ENCODE results near the gene CENPE.

Gene CENPE

DNA sequence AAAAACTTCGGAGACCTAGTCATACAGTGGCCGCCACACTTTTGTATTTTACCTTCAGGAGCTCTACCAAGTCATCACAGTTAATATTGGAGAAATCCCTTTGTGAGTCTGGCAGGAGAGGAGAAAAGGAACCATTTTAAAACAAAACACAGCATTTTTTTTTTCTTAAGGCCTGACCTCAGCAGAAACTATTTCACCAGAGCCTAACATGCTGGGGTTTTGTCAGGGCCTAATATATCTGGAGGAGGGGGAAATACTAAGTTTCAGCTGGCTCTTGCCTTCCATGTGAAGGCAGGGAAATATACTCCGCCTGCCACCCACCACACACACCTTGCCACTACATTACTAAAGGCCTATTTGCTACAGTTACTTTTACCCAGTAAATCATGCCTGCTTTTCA lies 72.0 kb downstream of the CENPE start:
- no peak for DNase-seq

DNA sequence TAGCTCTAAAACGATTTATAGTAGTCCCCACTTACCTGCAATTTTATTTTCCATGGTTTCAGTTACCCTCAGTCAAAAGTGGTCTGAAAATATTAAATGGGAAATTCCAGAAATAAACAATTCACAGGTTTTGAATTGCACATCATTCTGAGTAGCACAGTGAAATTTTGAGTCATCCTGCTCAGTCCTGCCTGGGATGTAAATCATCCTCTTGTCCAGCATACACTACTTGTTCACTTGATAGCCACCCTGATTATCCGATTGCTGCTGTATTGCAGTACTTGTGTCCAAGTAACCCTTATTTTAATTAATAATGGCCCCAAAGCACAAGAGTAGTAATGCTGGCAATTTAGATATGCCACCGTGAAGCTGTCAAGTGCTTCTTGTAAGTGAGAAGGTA lies 75.0 kb downstream of the CENPE start:
- DNase-seq = no peak

DNA sequence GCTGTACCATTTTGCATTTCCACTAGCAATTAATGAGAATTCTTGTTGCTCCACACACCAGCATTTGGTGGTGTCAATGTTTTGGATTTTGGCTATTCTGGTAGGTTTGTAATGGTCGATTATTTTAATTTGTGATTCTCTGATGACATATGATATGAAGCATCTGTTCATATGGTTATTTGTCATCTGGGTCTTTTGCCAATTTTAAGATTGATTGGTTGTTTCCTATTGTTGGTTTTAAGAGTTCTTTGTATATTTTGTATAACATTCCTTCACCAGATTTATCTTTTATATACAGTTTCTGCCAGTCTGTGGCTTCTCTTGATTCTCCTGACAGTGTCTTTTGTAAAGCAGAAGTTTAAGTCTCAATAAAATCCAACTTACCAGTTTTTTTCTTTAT lies 80.0 kb downstream of the CENPE start:
- DNase-seq = no peak

DNA sequence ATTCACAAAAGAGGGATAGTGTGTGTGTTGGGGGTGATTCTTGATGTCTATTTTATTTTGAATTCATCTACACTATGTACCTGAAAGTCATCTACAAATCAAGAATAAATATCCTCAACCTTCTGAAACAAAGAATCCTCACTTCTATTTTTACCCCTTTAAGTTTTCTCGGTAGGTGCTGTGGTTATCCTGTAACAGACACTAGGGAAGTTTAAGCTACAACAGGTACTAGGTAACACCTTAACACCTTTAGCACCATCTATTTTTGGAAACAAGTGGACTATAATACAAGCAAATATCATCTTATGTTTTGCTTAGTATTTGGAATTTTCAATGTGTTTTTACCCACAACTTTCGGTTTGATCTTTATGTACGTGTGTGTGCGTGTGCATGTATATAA lies 86.5 kb downstream of the CENPE start:
- no peak for DNase-seq

DNA sequence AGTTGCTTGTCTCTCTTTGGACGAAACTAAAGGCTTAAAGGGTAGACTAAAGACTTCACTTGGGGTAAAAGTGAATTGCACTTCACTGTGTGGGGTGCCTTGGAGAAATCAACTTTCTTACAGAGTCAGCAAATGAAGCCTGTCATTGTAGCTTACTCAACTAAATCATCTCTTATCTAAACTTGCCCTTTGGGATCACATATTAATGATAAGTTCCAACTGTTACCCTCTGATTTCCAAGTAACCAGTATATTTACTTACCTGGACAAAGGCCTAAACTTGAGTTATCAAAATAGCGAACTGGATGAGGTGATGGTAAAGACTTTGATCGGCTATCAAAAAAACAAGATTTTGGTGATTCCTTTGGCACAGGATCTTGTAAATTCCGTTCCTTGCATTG lies 89.6 kb downstream of the CENPE start:
- DNase-seq = no peak

DNA sequence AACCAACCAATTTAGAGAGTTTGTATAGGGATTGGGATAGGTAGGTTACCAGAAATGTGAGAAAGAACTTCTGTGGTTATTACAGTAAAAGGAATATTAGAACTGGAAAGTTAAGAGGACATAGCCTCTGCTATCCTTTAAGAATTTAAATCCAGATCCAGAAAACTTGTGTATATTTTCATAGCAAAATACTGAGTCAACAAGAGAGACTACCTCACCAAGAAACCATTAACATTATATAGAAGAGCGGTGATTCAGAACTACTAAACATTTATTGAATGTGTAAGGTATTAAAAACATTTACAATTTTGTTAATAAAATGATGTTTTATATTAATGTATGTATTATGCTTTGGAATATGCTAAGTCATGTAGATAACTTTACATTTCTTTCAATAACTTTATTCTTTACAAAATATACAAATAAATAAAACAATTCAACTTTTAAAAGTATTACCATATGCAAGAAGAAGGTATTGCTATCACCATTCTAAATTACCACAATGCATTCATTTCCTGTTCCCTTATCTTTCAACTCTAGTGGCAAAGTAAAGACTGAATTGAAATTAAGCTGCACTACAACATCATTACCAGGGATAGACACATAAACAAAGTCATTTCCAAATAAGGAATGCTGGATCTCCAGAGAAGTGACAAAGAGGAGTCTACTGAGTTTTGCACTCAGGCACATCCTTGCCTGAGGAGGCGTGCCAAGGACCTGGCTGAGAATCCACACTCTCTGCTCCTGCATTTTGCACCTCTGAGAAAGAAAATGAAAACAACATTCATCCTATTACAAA lies 92.4 kb downstream of the CENPE start:
- no peak for DNase-seq

DNA sequence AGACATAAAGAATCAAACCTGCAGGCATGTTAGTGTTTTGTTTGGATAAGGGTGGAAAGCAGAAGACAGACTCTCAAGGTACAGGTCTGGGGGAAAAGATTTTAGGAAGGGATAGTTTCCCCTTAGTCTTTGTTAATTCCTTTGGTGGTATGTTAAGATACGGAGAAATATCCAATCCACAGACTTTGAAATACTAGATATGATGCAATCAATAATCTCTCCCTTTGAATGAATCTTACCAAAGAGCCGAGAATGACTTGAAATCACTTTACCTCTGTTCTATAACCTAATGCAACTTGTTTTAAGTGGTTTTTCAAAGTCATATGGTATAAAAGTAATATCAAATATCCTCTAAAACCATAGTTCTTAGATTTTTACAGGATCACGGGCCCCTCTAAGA lies 93.3 kb downstream of the CENPE start:
- DNase-seq = no peak

DNA sequence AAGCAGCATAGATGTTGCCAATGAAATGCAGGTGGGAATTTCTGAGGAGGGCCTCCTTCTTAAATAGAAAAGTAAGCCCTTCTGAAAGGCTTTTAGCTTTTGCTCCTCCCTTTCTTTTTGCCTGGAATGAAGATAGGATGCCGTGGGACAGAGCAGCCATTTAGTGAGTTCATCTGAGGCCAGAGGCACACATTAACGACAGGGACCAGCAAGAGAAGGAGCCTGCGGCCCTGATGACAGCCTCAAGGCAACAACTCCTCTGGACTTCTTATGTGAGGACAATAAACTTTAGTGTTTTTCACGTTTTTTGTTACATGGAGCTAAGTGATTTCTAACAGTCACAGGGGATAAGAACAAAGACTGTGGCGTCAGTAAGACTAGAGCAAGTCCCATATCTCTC lies 97.5 kb downstream of the CENPE start:
- DNase-seq = no peak

DNA sequence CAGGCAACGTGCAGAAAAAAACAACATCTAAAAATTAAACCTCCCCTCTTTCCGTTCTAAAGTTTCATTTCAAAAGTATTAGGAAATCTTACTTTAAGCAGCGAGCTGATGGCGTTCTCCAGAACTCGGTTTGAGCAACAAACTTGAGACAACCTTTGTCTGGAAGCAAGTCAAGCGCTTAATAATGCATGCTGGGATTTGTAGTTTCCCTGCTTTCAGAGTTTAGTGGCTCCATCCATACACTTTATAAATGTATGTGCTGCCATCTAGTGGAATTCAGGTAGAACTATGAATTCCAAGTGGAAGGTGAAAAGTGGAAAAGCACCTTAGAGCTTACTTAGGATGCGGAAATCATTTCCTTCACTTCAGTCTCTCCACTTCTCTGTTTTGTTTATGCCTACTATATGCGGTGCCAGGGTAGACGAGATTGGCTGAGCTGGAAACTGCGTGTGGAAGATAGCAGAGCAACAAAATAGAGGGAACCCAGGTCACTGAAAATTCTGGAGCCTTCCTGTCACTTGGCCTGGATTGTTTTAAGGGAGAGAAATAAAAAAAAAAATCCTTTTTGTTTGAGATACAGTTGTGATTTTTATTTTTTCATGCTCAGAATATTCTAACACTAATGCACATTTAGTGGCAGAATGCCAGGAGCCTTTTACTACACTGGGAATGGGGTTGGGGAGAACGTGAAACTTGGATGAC lies 98.3 kb downstream of the CENPE start, which contains the start of gene BDH2:
Gene BDH2, minus strand, starts transcription at position 144 of the 702 bp plus-strand sequence. CDS start 3,580 bp downstream, outside the sequence.
- peak in 26 of 56 donors; percentile 1 to 79 (median 22) for DNase-seq

DNA sequence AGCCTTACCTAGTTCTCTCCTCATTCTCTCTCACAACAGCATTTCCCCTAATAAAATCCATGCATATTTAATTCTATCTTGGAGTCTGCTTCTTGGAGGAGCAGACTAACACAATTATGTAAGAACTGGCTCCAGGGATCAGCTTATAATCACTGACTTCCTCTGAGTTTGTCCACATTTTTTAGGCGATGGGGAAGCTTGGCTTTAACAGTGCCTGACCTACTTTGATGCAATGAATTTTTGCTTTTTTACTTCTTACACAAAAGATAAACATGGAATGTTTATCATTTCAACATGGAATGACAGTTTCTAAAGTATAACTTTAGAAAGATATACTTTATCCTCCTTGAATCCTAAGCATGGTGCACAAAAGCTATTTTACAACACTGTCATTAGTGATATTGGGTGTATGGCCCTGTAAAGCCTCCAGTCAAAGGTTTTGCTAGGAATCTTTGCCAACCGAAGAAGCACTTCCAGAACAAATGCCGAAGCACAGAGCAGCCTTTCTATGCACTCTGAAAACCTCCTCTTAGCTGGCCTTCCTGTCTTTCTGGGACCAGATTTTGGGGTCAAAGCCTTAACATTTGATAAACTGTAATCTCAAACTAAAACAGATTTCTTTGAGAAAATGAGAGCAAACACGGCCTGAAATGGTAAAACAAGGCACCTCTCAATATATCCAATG lies 99.2 kb downstream of the CENPE start:
- peak in 1 of 56 donors; percentile 11 for DNase-seq

DNA sequence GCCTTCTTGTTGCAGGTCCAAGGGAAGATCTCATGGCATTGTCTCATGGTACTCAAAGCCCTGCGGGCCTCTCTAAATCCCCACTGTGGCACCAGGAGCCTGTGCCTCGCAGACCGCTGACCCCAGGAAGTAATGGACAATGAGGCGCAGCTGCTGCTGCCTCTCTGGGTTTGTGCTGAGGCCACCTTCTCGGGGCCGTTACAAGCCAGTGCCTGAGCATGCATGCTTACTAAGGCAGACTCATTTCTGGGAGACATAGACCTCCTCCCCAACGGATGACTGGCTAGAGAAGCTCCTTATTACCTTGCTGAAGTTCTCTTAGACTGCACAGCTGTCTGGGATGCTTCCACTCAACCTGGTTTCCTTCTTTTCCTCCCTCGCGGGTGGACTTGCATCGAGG lies 99.8 kb downstream of the CENPE start:
- DNase-seq = peak in 2 of 56 donors; percentile 9 to 13

DNA sequence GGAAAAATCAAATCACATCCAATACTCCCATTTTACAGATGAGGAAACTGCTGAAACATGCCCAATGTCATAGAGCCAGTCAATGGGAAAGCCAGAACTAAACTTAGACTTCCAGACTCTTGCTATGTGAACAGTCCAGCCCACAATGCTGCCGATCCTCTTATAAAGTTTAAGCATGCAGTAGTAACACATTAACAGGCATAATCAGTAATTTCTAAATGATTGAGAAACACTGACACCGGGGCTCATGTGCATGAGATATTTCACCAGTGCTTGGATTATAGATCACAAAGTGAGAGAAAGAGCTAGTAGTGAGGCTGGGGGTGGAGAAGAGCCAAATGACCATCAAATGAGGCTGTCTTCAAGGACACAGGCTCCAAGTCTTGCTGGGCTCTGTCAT lies 101.0 kb downstream of the CENPE start:
- DNase-seq = no peak

DNA sequence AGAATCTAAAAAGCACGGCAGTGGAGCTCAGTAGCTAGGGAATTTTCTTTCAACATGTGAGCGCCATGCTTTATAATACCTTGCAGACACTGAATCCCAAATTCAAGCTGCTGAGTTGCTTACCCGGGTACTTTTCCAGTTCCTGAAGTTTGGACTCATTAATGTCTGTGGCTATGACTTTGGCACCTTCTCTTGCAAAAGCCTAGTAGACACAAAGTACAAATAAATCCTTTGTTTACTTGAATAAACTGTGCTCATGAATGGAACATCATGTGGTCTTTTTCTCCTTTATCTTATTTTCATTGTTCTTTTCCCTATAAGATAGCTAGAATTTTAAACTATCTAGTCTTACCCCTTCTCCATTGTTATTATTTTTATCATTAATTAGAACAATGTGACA lies 103.1 kb downstream of the CENPE start:
- no peak for DNase-seq

DNA sequence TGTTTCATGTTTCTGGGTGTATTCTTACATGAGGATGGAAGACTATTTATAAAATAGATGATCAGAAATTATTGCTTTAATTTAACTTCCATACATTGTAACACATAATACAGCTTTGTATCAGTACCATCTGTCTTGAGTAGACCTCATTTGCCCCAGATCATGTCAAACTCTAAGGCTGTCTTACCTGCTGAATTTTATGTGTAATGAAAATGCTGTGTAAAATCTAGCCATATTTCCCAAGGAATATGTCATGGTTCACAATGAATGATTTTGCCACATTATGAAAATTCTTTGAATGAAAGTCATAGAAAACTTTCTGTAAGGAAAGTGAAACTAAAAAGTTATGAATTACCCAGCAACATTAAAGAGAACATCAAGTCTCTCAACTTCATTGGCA lies 105.9 kb downstream of the CENPE start:
- DNase-seq = no peak

DNA sequence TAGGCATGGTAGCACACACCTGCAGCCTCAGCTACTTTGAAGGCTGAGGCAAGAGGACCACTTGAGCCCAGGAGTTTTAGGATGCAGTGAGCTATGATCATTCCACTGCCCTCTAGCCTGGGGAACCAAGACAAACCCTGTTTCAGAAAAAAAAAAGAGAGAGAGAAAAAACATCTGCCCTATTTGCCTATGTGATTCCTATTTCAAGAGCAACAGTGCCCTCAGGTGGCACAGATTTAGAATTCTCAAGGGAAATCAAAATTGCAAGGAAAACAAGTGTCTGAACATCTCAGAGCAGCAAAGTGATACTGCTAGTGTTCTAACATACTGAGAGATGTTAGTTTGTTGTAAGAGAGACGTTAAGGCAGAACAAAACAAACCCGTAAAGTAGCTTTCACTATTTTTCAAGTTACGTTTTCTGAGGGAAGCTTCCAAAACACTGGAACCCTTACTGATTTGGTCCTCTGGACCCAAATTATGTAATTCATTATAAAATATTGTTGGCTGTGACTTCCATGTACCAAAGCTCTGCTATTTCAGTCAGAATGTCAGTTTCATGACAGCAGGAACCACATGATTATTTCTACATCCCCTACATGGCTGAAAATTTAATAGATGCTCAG lies 106.4 kb downstream of the CENPE start:
- DNase-seq = peak in 26 of 56 donors; percentile 2 to 61 (median 22)

DNA sequence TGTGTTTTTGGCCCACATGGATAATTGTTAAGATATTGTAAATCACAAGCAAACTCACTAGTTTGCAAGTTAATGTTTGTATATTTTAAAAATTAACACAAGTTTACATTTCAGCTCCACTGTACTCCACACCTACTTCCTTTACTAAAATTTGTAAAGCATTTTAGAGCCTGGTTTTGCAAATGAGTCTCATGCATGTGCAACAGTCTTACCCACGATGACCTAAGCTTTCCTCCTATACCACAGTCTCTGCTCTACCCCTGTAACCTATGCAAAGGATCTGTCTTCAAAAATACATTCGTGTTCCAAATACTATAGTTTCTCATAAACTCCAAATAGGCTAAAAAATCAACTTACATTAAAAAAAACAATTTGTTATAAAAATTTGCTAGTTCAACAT lies 108.7 kb downstream of the CENPE start:
- DNase-seq = no peak

DNA sequence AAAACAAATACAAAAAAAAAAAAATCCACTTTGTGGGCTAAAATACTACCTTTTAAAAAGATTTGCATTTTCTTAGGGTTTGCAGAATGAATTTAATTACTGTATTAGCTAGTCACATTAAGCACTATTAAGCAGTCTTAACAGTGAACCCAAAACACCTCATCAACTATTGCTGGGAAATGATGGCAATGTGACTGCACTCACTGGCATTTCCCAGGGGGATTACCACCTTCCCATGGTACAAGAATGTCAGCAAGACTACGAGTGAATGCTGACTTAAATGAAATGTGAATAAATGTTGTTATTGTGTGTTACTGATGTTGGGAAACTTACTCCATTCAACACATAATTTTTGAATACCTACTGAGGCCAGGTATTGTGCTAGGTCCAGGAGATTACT lies 111.6 kb downstream of the CENPE start:
- no peak for DNase-seq

DNA sequence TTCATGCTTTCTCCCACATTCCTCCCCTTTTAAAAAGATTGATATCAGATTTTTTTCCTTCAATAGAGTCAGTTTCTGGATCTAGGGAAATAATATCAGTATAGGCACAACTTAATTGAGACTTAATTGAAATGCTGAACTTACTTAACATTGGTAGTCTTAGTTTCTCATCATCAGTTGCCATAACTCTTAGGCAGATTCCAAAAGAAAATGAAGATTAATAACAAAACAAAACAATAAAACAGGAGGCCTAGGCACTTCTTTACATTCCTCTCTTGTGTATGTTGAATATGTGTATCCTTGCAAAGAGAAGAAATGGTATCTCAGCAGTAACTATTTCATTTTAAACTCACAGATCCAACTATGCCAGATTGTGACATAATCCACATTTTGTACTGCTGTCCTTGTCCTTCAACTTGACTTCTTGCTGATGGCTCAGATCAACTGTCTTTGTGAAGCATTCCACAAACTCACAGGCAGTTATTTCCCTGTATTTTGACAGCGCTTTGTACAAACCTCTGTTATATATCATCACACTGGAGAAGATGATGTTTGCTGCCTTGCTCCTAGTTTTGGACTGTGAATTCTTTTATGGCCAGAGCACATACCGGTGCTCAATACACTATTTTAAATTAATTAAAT lies 112.5 kb downstream of the CENPE start:
- DNase-seq = no peak

DNA sequence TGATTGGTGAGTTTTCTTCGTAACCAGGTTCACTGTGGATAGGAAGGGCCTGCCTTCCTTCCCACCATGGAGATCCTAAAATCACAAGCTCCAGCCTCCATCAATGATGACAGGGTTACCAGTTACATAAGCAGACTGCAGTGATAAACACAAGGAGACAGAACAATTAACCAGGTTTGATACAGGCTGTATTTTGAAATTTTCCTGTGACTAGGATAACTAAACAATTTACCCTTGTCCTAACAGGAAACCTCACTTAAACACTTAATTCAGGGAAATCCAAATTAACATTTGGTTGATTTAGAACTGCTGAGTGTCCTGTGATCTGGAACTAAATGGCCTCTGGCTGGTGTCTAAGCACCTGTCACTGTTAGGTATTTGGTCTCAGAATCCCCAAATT lies 118.5 kb downstream of the CENPE start:
- no peak for DNase-seq

DNA sequence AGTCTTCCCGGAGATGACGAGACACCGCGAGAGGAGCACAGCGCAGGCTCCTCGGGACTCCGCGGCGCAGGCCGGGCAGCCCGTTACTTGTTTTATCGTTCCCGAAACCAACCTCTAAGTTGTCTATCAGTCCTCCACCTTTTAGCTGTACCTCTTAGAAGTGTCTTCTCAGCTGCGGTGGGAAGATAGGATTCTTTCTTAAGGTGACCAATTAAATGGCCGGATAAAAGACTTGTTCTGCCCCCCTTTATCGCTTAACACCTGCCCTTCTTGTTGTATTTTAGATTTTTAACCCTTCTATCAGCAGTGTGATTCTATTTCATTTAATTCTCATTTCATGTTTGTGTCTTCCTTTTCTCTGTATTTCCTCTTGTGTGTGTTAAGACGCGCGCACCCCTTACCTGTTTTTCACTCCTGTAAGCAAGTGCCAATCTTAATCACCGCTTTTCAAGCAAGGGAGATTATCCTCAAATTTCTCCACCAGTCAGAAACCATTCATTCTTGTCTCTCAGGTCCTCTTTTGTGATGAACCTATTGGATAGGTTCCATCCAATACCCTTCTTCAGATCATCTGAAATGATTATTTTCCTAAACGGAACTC lies 121.3 kb downstream of the CENPE start, which contains the start of gene SLC9B2:
Gene SLC9B2, minus strand, starts transcription at position 15 of the 601 bp plus-strand sequence. CDS start 9,211 bp downstream, outside the sequence.
- peak in 2 of 56 donors; percentile 5 to 51 for DNase-seq

Data from nucleus accumbens (tissue), 56 donors.